Suprapubic skin (tissue), 4 donors: Measurements from ENCODE around the gene CARD10. TPM values are rescaled to one million over a fixed set of nuclear protein-coding genes. Genes with fewer than 3 reads are reported as not detected.

ENCODE experiments used
- DNase-seq, 2 donors: peaks; one replicate each; pipeline ENCODE4 v3.0.0-alpha.2; 2019; ENCODE audit warnings: low spot score in 2 of 2
- H3K27ac ChIP-seq: fragments of 200-600 bp; sonication (generic); one replicate; pipeline ENCODE4 v1.5.1; 2019
- H3K27me3 ChIP-seq: fragments of 200-600 bp; sonication (generic); one replicate; pipeline ENCODE4 v1.5.1; 2019
- H3K36me3 ChIP-seq: fragments of 200-600 bp; sonication (generic); one replicate; pipeline ENCODE4 v1.5.1; 2019
- H3K4me1 ChIP-seq: fragments of 200-600 bp; sonication (generic); one replicate; pipeline ENCODE4 v1.5.1; 2019
- H3K4me3 ChIP-seq: fragments of 200-600 bp; sonication (generic); one replicate; pipeline ENCODE4 v1.5.1; 2019; ENCODE audit warnings: mild to moderate bottlenecking
- H3K9me3 ChIP-seq: fragments of 200-600 bp; sonication (generic); one replicate; pipeline ENCODE4 v1.5.1; 2019
- EP300 ChIP-seq: sonication (generic); formaldehyde crosslinking; IDR thresholded peaks from one replicate; pipeline ENCODE4 v1.6.1; 2017; ENCODE audit warnings: antibody characterized with exemption
- POLR2A ChIP-seq, 2 donors: fragments of 450-650 bp; IDR thresholded peaks; one replicate each; pipeline ENCODE4 v1.6.1; 2017; ENCODE audit warnings: antibody characterized with exemption in 2 of 2, mild to moderate bottlenecking in 2 of 2, moderate library complexity in 2 of 2
- POLR2AphosphoS5 ChIP-seq, 3 donors: sonication (generic); formaldehyde crosslinking; IDR thresholded peaks; one replicate each; pipeline ENCODE4 v1.6.1; 2017; ENCODE audit warnings: antibody characterized with exemption in 3 of 3
- WGBS: methylation state at CpG from one replicate; pipeline ENCODE4 v1.1.5; 2018; 5-methylcytosine and 5-hydroxymethylcytosine counted together
- total RNA-seq, 4 donors: library from RNA; depleted of rRNA; stranded (reverse); fragments of >200 nt; gene quantifications; one replicate each; pipeline ENCODE4 v1.1.0, GENCODE V29; 2016
- TF ChIP-seq, protein P1 (sequence below), 2 donors: fragments of 200-600 bp in 1 of 2; fragments of 450-650 bp in 1 of 2; sonication (generic) in 1 of 2; IDR thresholded peaks; one replicate each; pipeline ENCODE4 v1.5.1; 2016 to 2019; ENCODE audit warnings: antibody characterized with exemption in 2 of 2, mild to moderate bottlenecking in 1 of 2, moderate library complexity in 1 of 2

CARD10 gene
- total RNA-seq, 4 donors from 2014 or later, result 12.2 to 17.3 (median 14.8) TPM

DNA sequence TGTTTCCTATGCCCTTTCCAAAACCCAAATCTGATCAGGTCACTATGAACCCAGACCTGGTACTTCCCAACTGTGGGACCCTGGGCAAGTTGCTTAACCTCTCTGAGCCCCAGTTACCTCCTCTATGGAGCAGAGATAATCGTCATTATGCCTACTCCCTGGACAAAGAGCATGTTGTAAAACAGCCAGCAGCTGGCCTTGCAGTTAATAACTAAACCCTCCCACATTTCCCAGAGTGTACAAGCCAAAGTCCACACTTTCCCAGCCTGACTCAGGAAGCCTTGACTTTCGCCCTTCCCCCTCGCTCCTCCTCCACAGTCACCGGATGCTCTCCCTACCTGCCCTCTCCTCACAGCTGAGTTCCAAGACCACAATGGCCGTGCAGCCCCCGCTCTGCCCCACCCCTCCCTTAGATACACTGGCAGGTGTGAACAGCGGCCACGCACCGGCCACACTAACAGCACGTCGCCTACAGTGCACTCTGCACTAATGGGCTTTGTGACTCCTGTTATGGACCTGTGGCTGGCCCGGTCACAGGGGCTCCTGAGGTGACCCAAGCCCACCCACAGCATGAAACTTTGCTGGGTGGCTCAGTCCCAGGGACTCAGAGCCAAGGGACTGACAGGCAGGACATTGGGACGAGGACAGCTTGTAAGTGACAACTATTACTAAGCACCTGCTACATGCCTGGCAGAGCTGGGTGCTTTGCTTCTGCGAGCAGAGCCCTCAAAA is 17.4 kb downstream of the CARD10 start:
- Histone ChIP-seq H3K9me3 (no peaks in the 10 kb centered on the region), H3K36me3 (no peaks in the 10 kb centered on the region), H3K4me1 (peaks cover 49% of the 10 kb centered on the region), H3K27ac (peak overlapping the region; percentile 56), H3K27me3 (peaks cover 6% of the 10 kb centered on the region), H3K4me3 (no peak overlapping the region)
- no peak for DNase-seq
- WGBS, result 69% methylated on average over 14 of the region's 14 CpGs
- TF ChIP-seq POLR2AphosphoS5 (IDR thresholded peaks at IDR 0.05) (no peak), EP300 (no peak)
- TF ChIP-seq, protein P1, sequence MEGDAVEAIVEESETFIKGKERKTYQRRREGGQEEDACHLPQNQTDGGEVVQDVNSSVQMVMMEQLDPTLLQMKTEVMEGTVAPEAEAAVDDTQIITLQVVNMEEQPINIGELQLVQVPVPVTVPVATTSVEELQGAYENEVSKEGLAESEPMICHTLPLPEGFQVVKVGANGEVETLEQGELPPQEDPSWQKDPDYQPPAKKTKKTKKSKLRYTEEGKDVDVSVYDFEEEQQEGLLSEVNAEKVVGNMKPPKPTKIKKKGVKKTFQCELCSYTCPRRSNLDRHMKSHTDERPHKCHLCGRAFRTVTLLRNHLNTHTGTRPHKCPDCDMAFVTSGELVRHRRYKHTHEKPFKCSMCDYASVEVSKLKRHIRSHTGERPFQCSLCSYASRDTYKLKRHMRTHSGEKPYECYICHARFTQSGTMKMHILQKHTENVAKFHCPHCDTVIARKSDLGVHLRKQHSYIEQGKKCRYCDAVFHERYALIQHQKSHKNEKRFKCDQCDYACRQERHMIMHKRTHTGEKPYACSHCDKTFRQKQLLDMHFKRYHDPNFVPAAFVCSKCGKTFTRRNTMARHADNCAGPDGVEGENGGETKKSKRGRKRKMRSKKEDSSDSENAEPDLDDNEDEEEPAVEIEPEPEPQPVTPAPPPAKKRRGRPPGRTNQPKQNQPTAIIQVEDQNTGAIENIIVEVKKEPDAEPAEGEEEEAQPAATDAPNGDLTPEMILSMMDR (IDR thresholded peaks at IDR 0.05), result no peak

DNA sequence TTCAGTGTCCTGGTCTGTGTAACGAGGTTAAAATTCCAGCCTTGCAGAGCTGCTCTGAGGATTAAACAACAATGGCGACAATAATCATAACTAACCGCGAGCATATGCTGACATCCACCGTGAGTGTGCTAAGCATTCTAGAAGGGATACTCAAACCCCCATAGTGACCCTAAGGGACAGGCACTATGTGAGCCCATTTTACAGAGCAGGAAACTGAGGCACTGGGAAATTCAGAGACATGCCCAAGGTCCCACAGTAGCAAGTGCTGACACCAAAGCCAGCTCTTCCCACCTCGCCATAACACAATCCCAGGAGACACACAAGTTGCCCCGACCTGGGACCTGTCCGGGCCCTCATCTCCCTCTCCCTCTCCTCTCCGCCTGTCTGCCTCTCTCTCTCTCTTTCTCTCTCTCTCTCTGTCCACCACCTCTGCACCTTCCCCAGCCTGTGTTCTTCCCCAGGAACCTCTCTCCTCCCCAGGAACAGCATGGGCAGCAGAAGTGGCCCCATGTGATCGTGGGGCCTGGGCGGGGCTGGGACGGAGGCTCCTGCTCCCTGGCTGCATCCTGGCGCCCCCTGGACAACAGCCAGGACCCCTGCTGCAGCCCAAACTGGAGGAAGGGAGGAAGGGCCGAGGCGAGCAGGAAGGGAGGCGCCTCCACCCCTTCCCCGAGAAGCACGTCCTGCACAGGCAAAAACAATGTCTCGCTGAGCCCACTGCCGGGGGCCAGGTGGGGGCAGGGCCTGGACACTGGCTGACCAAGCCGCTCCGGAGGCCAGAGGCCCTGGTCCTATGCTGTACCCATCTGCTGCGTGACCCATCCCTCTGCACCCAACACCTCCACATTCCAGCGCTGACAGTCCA is 18.2 kb downstream of the CARD10 start:
- Histone ChIP-seq H3K9me3 (no peaks in the 10 kb centered on the region), H3K4me1 (peaks cover 49% of the 10 kb centered on the region), H3K27me3 (peaks cover 6% of the 10 kb centered on the region), H3K36me3 (peaks cover 2% of the 10 kb centered on the region), H3K27ac (peak overlapping the region; percentile 56), H3K4me3 (no peak overlapping the region)
- 61% methylated on average over 18 of the region's 24 CpGs for WGBS
- no peak for DNase-seq
- no peak for TF ChIP-seq EP300
- TF ChIP-seq POLR2AphosphoS5 (IDR thresholded peaks at IDR 0.05), result no peak
- TF ChIP-seq POLR2A (IDR thresholded peaks at IDR 0.05), result no peak
- TF ChIP-seq, protein P1 (IDR thresholded peaks at IDR 0.05), result no peak

DNA sequence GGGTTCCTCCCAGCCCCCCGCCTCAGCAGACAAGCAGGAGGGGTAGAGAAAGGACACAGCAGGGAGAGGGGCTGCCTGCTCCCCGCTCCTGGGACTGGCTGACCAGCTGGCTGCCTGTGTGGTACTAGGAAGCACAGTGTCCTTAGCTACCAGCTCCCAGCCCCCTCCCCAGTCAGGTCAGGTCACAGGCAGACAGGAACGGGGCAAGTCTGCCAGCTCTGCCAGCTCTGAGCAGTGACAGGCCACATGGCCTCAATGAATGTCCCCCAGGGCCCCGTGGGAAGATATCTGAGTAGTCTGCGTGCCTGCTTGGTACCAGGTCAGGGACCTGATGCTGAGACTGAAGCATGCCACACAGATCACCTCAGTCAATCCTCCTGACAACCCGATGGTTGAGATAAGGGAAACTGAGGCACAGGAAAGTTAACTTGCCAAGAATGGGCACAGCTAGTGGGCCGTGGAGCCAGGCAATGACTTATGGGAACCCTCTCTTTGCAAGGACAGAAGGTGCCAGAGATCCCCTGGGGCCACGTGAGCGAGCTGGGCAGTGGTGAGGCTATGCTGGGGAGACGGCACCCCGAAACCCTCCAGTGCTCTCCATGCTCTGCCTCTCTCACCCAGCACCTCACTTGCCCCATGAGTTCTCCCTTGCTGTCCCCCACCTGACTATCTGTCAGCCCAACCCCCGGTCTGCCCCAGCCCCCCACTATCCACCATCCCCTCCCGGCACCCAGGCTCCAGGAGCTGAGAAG is 19.2 kb downstream of the CARD10 start:
- TF ChIP-seq, protein P1 (IDR thresholded peaks at IDR 0.05), result no peak
- TF ChIP-seq EP300, result no peak
- no peak for TF ChIP-seq POLR2A (IDR thresholded peaks at IDR 0.05)
- TF ChIP-seq POLR2AphosphoS5 (IDR thresholded peaks at IDR 0.05), result no peak

DNA sequence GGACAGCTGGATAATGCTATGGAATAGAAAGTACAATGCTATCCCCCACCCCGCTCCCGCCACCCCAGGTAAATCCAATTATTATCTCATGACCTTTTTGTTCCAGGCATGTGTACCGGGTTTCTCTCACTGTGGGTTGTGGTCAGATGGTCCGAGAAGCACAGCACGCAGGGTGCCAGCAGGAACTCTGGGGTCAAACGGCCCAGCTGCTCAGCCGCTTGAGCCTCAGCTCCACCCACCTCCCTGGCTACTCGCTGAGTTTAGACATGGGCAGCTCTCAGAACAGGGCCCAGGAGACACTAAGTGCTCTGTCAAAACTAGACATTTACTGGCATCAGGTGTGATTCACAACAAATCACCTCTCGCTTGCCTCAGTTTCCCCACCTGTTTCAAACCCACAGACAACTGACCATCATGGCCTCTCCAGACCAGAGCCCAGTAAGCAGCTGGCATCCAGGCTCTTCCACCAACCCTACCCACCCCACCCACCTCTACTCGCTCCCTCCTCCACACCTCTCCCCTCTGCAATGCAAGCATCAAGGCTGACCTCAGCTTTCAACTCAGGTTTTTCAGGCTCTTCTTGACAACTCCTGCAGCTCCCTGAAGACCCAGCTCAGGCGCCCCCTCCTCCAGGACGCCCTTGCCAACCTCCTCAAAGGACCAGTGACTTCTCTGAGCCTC is 20.0 kb downstream of the CARD10 start:
- TF ChIP-seq, protein P1 (IDR thresholded peaks at IDR 0.05), result no peak
- TF ChIP-seq EP300, result no peak
- TF ChIP-seq POLR2AphosphoS5 (IDR thresholded peaks at IDR 0.05), result no peak
- TF ChIP-seq POLR2A (IDR thresholded peaks at IDR 0.05), result no peak
- H3K9me3 ChIP-seq, result no peaks in the 10 kb centered on the region
- H3K27me3 ChIP-seq, result peaks cover 10% of the 10 kb centered on the region
- H3K36me3 ChIP-seq, result peaks cover 8% of the 10 kb centered on the region
- 75% methylated on average over 10 of the region's 12 CpGs for WGBS
- no peak for DNase-seq
- no peak overlapping the region for H3K4me3 ChIP-seq
- no peak overlapping the region for H3K27ac ChIP-seq
- H3K4me1 ChIP-seq, result peaks cover 45% of the 10 kb centered on the region

More for the DNA sequence above, 19.2 kb downstream of the CARD10 start:
- Histone ChIP-seq H3K27ac (no peak overlapping the region), H3K4me3 (no peak overlapping the region), H3K4me1 (peaks cover 49% of the 10 kb centered on the region), H3K36me3 (peaks cover 8% of the 10 kb centered on the region), H3K27me3 (peaks cover 10% of the 10 kb centered on the region), H3K9me3 (no peaks in the 10 kb centered on the region)
- DNase-seq, result no peak
- 81% methylated on average over 12 of the region's 13 CpGs for WGBS
